ENCODE results near the gene WDR75. TPM values are rescaled to one million over a fixed set of nuclear protein-coding genes. Genes with fewer than 3 reads are reported as not detected.

Gene WDR75
- total and polyA plus RNA-seq, 9 of the 15 experiments (the other 6 are each of a cell fraction or from before 2014, with no cell fraction given) = 50.9 to 111 (median 76.4) TPM

DNA sequence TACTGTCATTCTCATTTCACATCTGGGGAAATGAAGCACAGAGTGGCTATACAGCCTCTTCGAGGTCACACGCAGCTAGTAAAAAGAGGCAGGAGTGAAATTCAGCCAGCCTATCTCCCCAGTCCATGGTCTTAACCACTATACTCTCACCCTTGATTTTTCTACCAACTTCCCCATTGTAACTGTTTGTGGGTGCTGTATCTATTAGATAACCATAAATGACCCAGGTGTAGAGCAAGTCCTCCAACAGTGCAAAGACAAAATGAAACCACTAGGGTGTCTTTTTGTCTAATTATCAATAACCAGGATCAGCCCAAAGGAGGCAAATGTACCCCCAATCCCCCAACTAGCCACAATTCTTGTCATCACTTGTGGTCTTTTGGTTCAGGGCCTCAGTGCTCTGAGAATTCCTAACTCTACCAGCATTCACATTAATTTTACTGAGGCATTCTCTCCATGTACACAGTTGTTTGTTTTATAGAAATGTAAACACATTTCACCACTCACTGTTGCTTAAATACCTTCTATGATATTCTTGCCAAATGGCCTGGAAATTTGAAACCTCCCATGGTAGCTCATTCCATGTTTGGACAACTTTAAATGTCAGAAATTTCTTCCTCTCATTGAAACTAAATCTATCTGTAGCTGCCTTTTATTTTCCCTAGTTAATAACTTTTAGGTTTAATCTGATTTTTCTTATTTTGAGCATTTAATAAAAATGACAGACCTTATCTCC, 80.6 kb downstream of the WDR75 start:
- ChIA-PET CTCF (ENCODE audit: low intra/inter-chr PET ratio) (no interaction called here), POLR2A (interaction anchor here (1.0 kb wide), 1 partner anchor 19 kb away, joined by 3 read pairs; no protein-coding TSS in a partner anchor)
- H3K36me3 ChIP-seq (ENCODE audit: control insufficient read depth, insufficient read depth, low read length) = no peaks in the 10 kb centered on the region
- peak; percentile 29 for FAIRE-seq
- H3K9me3 ChIP-seq (replicated peaks; ENCODE audit: control insufficient read depth, insufficient read depth, low read depth, low read length) = no peaks in the 10 kb centered on the region
- H3K4me2 ChIP-seq (ENCODE audit: insufficient read depth, low read length) = no peak overlapping the region
- peak; percentile 12 to 58 (median 19) for DNase-seq (ENCODE audit: extremely low read depth in 1 of 4, low spot score in 3 of 4)
- H4K20me1 ChIP-seq (replicated peaks; ENCODE audit: control insufficient read depth, insufficient read depth, low read length) = no peaks in the 10 kb centered on the region
- H2AFZ ChIP-seq (ENCODE audit: low read depth, low read length) = peak overlapping the region; percentile 58; the same call in 1 of the 2 replicates
- in situ Hi-C loops (cut with MboI) (no loop called here), intact Hi-C loops (cut with micrococcal nuclease) (no loop called here)
- H3K9ac ChIP-seq (ENCODE audit: insufficient read depth in 1 of 2, low read depth in 2 of 2, low read length in 2 of 2) = no peak overlapping the region
- ATAC-seq = peak; percentile 65
- no peaks in the 10 kb centered on the region for H3K79me2 ChIP-seq (ENCODE audit: control insufficient read depth, insufficient read depth, low read length)
- peaks cover 0 to 37% of the 10 kb centered on the region in 2 experiments for H3K4me1 ChIP-seq (replicated peaks in 1 of 2; ENCODE audit: control insufficient read depth in 2 of 2, insufficient read depth in 2 of 2, low read length in 2 of 2)
- no peaks in the 10 kb centered on the region for H3K27me3 ChIP-seq (ENCODE audit: control insufficient read depth in 2 of 2, insufficient read depth in 2 of 2, low read length in 2 of 2)
- no TSS peak for BruUV-seq (replicated peaks)
- WGBS (ENCODE audit: insufficient coverage, low coverage, missing lambda C conversion rate) = 0% methylated on average over 2 of the region's 2 CpGs
- no peak overlapping the region for H3K27ac ChIP-seq (ENCODE audit: extremely low read depth, low read depth, low read length)
- H3K9me1 ChIP-seq (ENCODE audit: control insufficient read depth, insufficient read depth, low read length) = no peaks in the 10 kb centered on the region
- H3K4me3 ChIP-seq = no peak overlapping the region
- TF ChIP-seq COPS2 (conservative IDR thresholded peaks at IDR 0.05) (no peak), BRF1 (IDR thresholded peaks at IDR 0.05; ENCODE audit: borderline replicate concordance, extremely low read depth, insufficient read length) (no peak), KLF16 (IDR thresholded peaks at IDR 0.05) (peak; percentile 62), CBFA2T3 (IDR thresholded peaks at IDR 0.05) (peak; percentile 84), MCM2 (IDR thresholded peaks at IDR 0.05; ENCODE audit: low read depth) (no peak), SPI1 (IDR thresholded peaks at IDR 0.05; ENCODE audit: borderline replicate concordance, low read depth, low read length) (peak; percentile 40; the same call in 1 of the 2 replicates), POLR2B (IDR thresholded peaks at IDR 0.05; ENCODE audit: low read depth, partially characterized antibody) (no peak), SNRNP70 (optimal IDR thresholded peaks at IDR 0.05; ENCODE audit: low read depth, low read length) (no peak), ARNT (IDR thresholded peaks at IDR 0.05) (no peak), TCF3 (CRISPR knock-in tag; IDR thresholded peaks at IDR 0.05) (peak; percentile 81)
- TF ChIP-seq, protein P1, sequence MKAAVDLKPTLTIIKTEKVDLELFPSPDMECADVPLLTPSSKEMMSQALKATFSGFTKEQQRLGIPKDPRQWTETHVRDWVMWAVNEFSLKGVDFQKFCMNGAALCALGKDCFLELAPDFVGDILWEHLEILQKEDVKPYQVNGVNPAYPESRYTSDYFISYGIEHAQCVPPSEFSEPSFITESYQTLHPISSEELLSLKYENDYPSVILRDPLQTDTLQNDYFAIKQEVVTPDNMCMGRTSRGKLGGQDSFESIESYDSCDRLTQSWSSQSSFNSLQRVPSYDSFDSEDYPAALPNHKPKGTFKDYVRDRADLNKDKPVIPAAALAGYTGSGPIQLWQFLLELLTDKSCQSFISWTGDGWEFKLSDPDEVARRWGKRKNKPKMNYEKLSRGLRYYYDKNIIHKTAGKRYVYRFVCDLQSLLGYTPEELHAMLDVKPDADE (conservative IDR thresholded peaks at IDR 0.05; ENCODE audit: control insufficient read depth, low read depth, low read length) = no peak
- TF ChIP-seq, protein P2, sequence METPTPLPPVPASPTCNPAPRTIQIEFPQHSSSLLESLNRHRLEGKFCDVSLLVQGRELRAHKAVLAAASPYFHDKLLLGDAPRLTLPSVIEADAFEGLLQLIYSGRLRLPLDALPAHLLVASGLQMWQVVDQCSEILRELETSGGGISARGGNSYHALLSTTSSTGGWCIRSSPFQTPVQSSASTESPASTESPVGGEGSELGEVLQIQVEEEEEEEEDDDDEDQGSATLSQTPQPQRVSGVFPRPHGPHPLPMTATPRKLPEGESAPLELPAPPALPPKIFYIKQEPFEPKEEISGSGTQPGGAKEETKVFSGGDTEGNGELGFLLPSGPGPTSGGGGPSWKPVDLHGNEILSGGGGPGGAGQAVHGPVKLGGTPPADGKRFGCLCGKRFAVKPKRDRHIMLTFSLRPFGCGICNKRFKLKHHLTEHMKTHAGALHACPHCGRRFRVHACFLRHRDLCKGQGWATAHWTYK (CRISPR knock-in tag; IDR thresholded peaks at IDR 0.05) = no peak
- TF ChIP-seq, protein P3, sequence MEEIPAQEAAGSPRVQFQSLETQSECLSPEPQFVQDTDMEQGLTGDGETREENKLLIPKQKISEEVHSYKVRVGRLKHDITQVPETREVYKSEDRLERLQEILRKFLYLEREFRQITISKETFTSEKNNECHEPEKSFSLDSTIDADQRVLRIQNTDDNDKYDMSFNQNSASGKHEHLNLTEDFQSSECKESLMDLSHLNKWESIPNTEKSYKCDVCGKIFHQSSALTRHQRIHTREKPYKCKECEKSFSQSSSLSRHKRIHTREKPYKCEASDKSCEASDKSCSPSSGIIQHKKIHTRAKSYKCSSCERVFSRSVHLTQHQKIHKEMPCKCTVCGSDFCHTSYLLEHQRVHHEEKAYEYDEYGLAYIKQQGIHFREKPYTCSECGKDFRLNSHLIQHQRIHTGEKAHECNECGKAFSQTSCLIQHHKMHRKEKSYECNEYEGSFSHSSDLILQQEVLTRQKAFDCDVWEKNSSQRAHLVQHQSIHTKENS (CRISPR knock-in tag; IDR thresholded peaks at IDR 0.05) = no peak
- TF ChIP-seq, protein P4, sequence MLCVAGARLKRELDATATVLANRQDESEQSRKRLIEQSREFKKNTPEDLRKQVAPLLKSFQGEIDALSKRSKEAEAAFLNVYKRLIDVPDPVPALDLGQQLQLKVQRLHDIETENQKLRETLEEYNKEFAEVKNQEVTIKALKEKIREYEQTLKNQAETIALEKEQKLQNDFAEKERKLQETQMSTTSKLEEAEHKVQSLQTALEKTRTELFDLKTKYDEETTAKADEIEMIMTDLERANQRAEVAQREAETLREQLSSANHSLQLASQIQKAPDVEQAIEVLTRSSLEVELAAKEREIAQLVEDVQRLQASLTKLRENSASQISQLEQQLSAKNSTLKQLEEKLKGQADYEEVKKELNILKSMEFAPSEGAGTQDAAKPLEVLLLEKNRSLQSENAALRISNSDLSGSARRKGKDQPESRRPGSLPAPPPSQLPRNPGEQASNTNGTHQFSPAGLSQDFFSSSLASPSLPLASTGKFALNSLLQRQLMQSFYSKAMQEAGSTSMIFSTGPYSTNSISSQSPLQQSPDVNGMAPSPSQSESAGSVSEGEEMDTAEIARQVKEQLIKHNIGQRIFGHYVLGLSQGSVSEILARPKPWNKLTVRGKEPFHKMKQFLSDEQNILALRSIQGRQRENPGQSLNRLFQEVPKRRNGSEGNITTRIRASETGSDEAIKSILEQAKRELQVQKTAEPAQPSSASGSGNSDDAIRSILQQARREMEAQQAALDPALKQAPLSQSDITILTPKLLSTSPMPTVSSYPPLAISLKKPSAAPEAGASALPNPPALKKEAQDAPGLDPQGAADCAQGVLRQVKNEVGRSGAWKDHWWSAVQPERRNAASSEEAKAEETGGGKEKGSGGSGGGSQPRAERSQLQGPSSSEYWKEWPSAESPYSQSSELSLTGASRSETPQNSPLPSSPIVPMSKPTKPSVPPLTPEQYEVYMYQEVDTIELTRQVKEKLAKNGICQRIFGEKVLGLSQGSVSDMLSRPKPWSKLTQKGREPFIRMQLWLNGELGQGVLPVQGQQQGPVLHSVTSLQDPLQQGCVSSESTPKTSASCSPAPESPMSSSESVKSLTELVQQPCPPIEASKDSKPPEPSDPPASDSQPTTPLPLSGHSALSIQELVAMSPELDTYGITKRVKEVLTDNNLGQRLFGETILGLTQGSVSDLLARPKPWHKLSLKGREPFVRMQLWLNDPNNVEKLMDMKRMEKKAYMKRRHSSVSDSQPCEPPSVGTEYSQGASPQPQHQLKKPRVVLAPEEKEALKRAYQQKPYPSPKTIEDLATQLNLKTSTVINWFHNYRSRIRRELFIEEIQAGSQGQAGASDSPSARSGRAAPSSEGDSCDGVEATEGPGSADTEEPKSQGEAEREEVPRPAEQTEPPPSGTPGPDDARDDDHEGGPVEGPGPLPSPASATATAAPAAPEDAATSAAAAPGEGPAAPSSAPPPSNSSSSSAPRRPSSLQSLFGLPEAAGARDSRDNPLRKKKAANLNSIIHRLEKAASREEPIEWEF (CRISPR knock-in tag; IDR thresholded peaks at IDR 0.05) = no peak
